PC-9 (cell line): ENCODE measurements around the gene ILDR1.

Source experiments
- EZH2 ChIP-seq: fragments of 200-600 bp; sonication (generic); IDR thresholded peaks from 2 replicates; pipeline ENCODE4 v1.8.0; 2017; ENCODE audit warnings: antibody characterized with exemption, low read depth
- TF ChIP-seq, protein P1 (sequence below): fragments of 200-600 bp; sonication (generic); conservative IDR thresholded peaks from 2 replicates; pipeline ENCODE4 v1.6.1; 2017; ENCODE audit warnings: mixed run types, antibody characterized with exemption, mild to moderate bottlenecking, moderate library complexity

DNA sequence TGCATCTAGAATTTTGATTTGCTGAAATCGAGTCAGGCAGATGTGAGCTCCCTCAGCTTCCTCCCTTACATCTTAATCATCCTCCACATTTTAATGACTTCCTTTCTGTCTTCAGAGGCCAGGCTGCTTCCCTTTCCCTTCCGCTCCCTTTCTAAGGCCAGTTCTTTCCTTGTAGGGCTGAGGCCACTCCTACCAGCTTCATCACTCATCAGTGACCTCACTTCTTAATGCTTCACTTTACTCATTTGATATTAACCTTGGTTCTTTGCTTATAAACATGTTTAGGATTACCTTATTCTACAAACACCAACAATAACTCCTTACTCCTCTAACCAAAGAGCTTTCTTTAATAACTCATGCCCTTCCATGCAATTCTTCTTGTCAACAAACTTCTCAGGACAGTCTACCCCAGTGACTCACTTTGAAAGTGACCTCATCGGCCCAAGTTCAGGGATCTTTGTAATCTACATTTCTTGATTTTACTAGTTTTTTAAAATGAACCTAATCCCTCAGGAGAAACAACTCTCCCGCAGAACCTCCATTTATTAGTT is 23.9 kb downstream of the ILDR1 start:
- TF ChIP-seq, protein P1, sequence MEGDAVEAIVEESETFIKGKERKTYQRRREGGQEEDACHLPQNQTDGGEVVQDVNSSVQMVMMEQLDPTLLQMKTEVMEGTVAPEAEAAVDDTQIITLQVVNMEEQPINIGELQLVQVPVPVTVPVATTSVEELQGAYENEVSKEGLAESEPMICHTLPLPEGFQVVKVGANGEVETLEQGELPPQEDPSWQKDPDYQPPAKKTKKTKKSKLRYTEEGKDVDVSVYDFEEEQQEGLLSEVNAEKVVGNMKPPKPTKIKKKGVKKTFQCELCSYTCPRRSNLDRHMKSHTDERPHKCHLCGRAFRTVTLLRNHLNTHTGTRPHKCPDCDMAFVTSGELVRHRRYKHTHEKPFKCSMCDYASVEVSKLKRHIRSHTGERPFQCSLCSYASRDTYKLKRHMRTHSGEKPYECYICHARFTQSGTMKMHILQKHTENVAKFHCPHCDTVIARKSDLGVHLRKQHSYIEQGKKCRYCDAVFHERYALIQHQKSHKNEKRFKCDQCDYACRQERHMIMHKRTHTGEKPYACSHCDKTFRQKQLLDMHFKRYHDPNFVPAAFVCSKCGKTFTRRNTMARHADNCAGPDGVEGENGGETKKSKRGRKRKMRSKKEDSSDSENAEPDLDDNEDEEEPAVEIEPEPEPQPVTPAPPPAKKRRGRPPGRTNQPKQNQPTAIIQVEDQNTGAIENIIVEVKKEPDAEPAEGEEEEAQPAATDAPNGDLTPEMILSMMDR: no peak
- no peak for TF ChIP-seq EZH2
